ENCODE data around the gene CACNA1H.

GRCh38 chr16:1154291-1154886 lies 1.5 kb downstream of the CACNA1H start:
- no peak for TF ChIP-seq POLR2A (IDR thresholded peaks at IDR 0.05; ENCODE audit: low read depth)
- TF ChIP-seq CTCF (IDR thresholded peaks at IDR 0.05) = no peak
- peak; percentile 81 to 89 for TF ChIP-seq POLR2AphosphoS5 (IDR thresholded peaks at IDR 0.05)
- no peak for TF ChIP-seq EP300 (IDR thresholded peaks at IDR 0.05)
